ENCODE results near the gene NHEJ1.

The NHEJ1 gene

GRCh38 chr2:219027511-219028055 is 133.0 kb downstream of the NHEJ1 start:
- no peak for DNase-seq

- DNase-seq = no peak
Observed at GRCh38 chr2:219026946-219027345, 133.7 kb downstream of the NHEJ1 start.

DNA sequence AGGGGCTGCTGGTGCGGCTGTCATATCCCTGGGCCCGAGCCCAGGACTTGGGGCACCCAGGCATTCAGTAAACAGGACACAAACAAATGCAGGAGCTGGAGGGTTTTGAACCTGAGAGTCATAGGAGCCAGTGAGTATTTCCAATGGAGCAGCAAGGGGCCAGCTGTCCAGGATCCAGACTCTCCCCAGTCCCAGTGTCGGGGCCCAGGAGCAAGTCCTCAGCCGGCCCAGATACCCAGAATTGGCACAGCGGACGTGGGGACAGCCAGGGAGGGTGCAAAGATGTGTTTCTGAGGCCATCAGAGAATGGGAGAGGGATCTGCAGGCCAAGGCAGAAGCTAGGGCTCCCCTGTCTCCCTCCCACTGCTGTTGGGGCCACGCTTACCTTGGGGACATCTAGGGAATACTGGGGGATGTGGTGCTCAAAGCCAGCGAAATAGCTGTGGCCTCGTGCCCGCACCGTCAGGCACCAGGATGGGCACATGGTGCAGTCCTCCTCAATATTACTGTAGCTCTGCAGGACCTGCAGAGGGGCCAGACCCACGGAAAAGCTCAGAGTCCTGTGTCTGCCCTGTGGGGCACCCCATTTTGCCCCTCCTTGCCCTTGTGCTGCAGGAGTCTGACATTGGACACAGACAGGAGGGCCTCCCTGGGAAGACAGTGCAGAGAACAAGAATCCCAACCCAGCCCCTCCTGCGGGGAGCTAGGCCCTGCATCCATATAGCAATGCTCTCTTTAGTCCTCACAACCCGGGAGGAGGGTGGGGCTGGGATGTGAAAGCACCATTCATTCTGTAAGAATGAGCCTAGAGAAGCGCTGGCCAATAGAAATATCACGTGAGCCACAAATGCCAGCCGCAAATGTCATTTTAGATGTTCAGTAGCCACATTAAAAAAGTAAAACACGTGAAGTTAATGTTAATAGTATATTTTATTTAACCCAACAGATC is 134.7 kb downstream of the NHEJ1 start:
- DNase-seq = no peak

Measured in NCI-H226 (cell line).